GM12873 (cell line): ENCODE measurements around the gene CLCN5.

Experiments used
- TF ChIP-seq, protein P1 (sequence below): IDR thresholded peaks from 2 replicates; pipeline ENCODE4 v1.5.1; 2012; ENCODE audit warnings: low read depth, mild to moderate bottlenecking, moderate library complexity, low read length, control low read depth; ENCODE audit not compliant: insufficient read depth; ENCODE audit errors: missing control alignments

CLCN5 gene

DNA sequence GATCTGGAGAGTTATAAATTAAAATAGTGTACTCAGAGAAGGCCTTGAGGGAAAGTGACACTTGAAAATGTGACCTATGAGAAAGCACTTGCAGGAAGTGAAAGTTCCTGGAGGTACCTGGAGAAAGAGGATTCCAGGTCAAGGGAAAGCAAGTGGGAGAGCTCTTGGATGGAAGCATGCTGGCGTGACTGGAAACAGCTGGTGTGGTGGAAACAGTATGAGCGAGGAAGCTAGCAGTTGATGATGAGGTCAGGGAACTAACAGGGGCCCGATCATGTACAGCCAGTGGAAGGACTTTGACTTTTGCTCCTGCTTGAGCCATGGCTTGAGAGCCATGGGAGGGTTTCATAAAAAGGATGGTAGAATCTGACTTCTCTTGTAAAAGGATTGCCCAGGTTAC lies 9.5 kb upstream of the CLCN5 start:
- TF ChIP-seq, protein P1, sequence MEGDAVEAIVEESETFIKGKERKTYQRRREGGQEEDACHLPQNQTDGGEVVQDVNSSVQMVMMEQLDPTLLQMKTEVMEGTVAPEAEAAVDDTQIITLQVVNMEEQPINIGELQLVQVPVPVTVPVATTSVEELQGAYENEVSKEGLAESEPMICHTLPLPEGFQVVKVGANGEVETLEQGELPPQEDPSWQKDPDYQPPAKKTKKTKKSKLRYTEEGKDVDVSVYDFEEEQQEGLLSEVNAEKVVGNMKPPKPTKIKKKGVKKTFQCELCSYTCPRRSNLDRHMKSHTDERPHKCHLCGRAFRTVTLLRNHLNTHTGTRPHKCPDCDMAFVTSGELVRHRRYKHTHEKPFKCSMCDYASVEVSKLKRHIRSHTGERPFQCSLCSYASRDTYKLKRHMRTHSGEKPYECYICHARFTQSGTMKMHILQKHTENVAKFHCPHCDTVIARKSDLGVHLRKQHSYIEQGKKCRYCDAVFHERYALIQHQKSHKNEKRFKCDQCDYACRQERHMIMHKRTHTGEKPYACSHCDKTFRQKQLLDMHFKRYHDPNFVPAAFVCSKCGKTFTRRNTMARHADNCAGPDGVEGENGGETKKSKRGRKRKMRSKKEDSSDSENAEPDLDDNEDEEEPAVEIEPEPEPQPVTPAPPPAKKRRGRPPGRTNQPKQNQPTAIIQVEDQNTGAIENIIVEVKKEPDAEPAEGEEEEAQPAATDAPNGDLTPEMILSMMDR = no peak

GRCh38 chrX:49915361-49916222 lies 6.8 kb upstream of the CLCN5 start:
- TF ChIP-seq, protein P1 = peak; percentile 92

DNA sequence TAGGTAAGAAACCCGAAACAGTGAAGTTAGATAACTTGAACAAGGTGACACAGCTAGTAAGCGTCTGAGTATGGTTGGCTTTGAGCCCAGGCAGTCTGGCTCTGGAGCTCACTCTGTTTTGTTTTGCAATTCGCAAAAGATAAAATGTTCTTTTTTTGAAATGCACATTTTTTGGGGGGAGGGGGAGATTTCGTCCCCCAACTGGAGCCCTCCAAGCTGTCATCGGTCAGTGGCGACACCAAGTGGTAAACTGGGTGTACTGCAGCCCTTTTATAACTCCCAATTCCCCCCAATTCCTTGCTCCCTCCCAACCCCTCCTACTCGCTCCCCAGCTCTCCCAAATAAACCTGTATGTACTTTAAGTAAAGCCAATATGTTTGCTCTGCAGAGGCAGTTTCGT lies 2.8 kb upstream of the CLCN5 start:
- TF ChIP-seq, protein P1 = peak; percentile 93

DNA sequence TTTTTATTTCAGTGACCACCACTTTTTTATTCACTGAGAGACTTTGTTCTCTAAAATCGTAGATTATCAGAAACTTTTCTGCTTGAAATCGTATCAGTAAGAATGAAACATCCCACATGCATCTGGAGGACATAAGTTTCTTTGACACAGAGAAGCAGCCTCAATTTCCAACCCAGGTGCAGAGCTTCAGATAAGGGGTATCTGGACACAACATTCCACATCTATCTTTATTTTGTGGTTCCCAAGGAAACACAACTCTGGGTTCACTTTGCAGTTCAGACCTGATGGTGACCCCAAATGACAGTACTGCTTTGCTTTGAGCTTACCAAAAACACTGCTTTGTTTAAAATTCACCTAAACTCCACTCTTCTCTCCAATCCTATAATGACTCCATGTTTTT lies 1.3 kb upstream of the CLCN5 start:
- TF ChIP-seq, protein P1 = no peak

DNA sequence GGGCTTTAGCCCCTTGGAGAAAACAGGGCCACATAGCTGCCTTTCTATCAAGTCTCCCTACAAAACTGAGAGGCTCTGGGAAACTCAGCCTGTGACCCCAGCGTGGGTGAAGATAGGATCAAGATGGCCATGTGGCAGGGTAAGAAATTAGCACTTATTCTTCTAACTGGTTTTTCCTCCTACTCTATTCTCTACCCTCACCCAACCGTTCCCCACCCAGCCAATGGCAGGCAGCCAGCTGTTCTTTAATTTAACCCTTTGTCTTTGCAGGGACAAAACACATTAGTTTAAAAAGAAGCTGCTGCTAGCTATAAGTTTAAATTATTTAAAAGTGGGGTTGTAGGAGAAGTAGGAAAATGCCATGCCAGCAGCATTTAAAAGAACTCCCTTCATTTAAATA lies 2.8 kb downstream of the CLCN5 start:
- TF ChIP-seq, protein P1 = no peak

- TF ChIP-seq, protein P1 = no peak
These were observed 7.6 kb downstream of the CLCN5 start for GRCh38 chrX:49930039-49930438.

GRCh38 chrX:49932791-49933190 lies 10.4 kb downstream of the CLCN5 start:
- TF ChIP-seq, protein P1 = no peak
